Measurements from ENCODE around the gene KRTAP11-1. TPM values are rescaled to one million over a fixed set of nuclear protein-coding genes. Genes with fewer than 3 reads are reported as not detected.

Gene KRTAP11-1
- total and polyA plus RNA-seq, 2 donors (not counting 1 experiment from before 2014, with no cell fraction given): not detected

DNA sequence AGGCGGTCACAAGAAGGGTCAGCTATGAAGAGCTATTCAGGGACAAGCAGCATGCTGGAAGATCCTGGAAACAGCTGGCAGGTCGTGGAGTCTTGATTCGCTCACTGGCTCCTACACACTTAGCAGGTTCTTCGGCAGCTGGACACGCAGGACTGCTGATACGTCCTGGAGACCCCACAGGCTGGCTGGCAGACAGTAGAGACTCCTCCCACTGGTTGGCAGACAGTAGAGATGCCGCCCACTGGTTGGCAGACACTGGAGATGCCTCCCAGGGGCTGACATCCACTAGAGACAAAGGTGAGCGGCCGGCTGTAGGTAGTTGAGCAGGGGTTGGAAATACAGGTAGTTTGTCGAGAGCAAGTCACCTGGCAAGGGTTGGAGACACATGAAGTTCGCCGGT lies 466 bp downstream of the KRTAP11-1 start:
- H2AFZ ChIP-seq (ENCODE audit: low read length): no peak overlapping the region
- H3K27ac ChIP-seq (ENCODE audit: insufficient read depth, low read length): no peak overlapping the region
- H3K9ac ChIP-seq (ENCODE audit: insufficient read depth, low read length): no peak overlapping the region
- H3K4me1 ChIP-seq (ENCODE audit: control insufficient read depth, extremely low read depth, insufficient read depth, low read length): no peaks in the 10 kb centered on the region
- no peaks in the 10 kb centered on the region for H4K20me1 ChIP-seq (ENCODE audit: control insufficient read depth, extremely low read depth, insufficient read depth, low read length)
- no peak overlapping the region for H3K4me3 ChIP-seq (replicated peaks in 1 of 4; ENCODE audit: control extremely low read depth in 1 of 4, insufficient read depth in 1 of 4, low read depth in 3 of 4, low read length in 4 of 4)
- TF ChIP-seq, protein P1, sequence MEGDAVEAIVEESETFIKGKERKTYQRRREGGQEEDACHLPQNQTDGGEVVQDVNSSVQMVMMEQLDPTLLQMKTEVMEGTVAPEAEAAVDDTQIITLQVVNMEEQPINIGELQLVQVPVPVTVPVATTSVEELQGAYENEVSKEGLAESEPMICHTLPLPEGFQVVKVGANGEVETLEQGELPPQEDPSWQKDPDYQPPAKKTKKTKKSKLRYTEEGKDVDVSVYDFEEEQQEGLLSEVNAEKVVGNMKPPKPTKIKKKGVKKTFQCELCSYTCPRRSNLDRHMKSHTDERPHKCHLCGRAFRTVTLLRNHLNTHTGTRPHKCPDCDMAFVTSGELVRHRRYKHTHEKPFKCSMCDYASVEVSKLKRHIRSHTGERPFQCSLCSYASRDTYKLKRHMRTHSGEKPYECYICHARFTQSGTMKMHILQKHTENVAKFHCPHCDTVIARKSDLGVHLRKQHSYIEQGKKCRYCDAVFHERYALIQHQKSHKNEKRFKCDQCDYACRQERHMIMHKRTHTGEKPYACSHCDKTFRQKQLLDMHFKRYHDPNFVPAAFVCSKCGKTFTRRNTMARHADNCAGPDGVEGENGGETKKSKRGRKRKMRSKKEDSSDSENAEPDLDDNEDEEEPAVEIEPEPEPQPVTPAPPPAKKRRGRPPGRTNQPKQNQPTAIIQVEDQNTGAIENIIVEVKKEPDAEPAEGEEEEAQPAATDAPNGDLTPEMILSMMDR (conservative IDR thresholded peaks at IDR 0.05 in 1 of 2, IDR thresholded peaks at IDR 0.05 in 1 of 2; ENCODE audit: low read depth in 1 of 2, low read length in 2 of 2): no peak
- TF ChIP-seq EZH2 (IDR thresholded peaks at IDR 0.05; ENCODE audit: low read length, missing control alignments): no peak
- no peak overlapping the region for H3K4me2 ChIP-seq (ENCODE audit: extremely low read depth, insufficient read depth, low read length)
- H3K27me3 ChIP-seq (ENCODE audit: control insufficient read depth, insufficient read depth, low read length): no peaks in the 10 kb centered on the region
- no peak for DNase-seq (ENCODE audit: low read depth in 2 of 2)
- no peaks in the 10 kb centered on the region for H3K79me2 ChIP-seq (ENCODE audit: control insufficient read depth, insufficient read depth, low read length)
- H3K36me3 ChIP-seq (ENCODE audit: control insufficient read depth, insufficient read depth, low read length): no peaks in the 10 kb centered on the region
- no peaks in the 10 kb centered on the region for H3K9me3 ChIP-seq (ENCODE audit: control insufficient read depth, insufficient read depth, low read depth, low read length)

DNA sequence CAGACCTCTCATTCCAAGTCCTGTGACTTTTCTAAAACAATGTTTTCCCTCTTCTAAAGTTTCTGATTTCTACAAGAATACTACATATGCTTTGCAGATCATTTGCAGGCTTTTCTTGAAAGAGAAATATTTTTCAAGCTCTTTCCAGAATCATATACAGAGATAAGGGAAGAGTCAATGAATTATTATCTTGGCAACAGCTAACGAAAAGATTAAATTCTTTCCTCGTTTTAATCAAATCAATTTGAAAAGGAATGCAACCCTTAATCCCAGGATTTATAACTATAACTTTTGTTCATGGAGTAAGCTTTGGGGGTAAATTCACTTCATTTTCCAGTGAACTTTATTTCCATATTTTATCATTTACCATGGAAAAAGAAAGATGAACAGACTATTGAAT lies 6.9 kb downstream of the KRTAP11-1 start:
- H3K27me3 ChIP-seq (ENCODE audit: control insufficient read depth, insufficient read depth, low read length): no peaks in the 10 kb centered on the region
- no peak overlapping the region for H3K9ac ChIP-seq (ENCODE audit: insufficient read depth, low read length)
- H3K27ac ChIP-seq (ENCODE audit: insufficient read depth, low read length): no peak overlapping the region
- no peaks in the 10 kb centered on the region for H4K20me1 ChIP-seq (ENCODE audit: control insufficient read depth, extremely low read depth, insufficient read depth, low read length)
- no peak overlapping the region for H2AFZ ChIP-seq (ENCODE audit: low read length)
- no peaks in the 10 kb centered on the region for H3K4me1 ChIP-seq (ENCODE audit: control insufficient read depth, extremely low read depth, insufficient read depth, low read length)
- TF ChIP-seq EZH2 (IDR thresholded peaks at IDR 0.05; ENCODE audit: low read length, missing control alignments): no peak
- TF ChIP-seq, protein P1 (conservative IDR thresholded peaks at IDR 0.05 in 1 of 2, IDR thresholded peaks at IDR 0.05 in 1 of 2; ENCODE audit: low read depth in 1 of 2, low read length in 2 of 2): no peak
- H3K4me3 ChIP-seq (replicated peaks in 1 of 4; ENCODE audit: control extremely low read depth in 1 of 4, insufficient read depth in 1 of 4, low read depth in 3 of 4, low read length in 4 of 4): no peak overlapping the region
- no peak overlapping the region for H3K4me2 ChIP-seq (ENCODE audit: extremely low read depth, insufficient read depth, low read length)
- no peak for DNase-seq (ENCODE audit: low read depth in 2 of 2)
- H3K36me3 ChIP-seq (ENCODE audit: control insufficient read depth, insufficient read depth, low read length): no peaks in the 10 kb centered on the region
- no peaks in the 10 kb centered on the region for H3K79me2 ChIP-seq (ENCODE audit: control insufficient read depth, insufficient read depth, low read length)
- H3K9me3 ChIP-seq (ENCODE audit: control insufficient read depth, insufficient read depth, low read depth, low read length): no peaks in the 10 kb centered on the region

DNA sequence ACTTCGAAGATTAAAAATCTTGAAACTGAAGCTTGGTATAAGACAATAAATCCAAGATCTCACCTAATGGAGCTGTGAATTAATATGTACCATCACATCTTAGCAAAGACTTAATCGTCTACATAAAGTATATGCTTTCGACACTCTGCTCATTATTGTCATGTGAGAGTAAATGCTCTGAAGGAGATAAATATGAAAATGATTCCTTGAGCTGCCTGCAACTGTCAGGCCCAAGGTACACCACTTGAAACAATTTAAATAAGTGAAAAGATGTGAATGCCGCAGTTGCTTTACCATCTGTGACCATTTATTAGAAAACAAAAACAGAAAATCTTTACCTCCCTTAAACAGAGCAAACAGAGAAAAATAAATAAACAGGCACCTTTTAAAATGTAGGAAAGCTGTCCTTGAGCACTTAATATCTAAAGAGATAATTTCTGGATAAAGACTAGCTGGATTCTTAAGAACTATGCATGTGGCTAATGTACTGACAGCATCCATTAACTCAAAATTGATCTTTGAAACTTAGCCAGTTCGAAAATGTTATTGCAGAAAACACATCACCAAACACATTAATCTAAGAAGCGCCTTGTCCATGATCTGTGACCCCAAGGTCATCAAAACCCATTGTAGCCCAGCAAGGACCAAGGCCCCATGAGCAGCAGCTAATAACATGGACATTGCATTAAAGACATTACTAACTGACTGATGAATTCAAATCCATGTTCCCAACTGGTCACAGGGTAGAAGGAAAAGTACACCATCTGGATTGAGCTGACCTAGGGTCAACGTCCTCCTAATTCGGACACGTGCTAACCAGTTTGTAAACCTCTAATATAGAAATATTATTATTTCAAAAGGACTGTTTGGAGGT lies 33.5 kb downstream of the KRTAP11-1 start:
- DNase-seq (ENCODE audit: low read depth in 2 of 2): no peak
- H2AFZ ChIP-seq (ENCODE audit: low read length): no peak overlapping the region
- H3K9me3 ChIP-seq (ENCODE audit: control insufficient read depth, insufficient read depth, low read depth, low read length): no peaks in the 10 kb centered on the region
- no peaks in the 10 kb centered on the region for H3K4me1 ChIP-seq (ENCODE audit: control insufficient read depth, extremely low read depth, insufficient read depth, low read length)
- no peaks in the 10 kb centered on the region for H4K20me1 ChIP-seq (ENCODE audit: control insufficient read depth, extremely low read depth, insufficient read depth, low read length)
- H3K27ac ChIP-seq (ENCODE audit: insufficient read depth, low read length): no peak overlapping the region
- no peaks in the 10 kb centered on the region for H3K79me2 ChIP-seq (ENCODE audit: control insufficient read depth, insufficient read depth, low read length)
- no peak overlapping the region for H3K4me3 ChIP-seq (replicated peaks in 1 of 4; ENCODE audit: control extremely low read depth in 1 of 4, insufficient read depth in 1 of 4, low read depth in 3 of 4, low read length in 4 of 4)
- TF ChIP-seq EZH2 (IDR thresholded peaks at IDR 0.05; ENCODE audit: low read length, missing control alignments): no peak
- TF ChIP-seq, protein P1 (conservative IDR thresholded peaks at IDR 0.05 in 1 of 2, IDR thresholded peaks at IDR 0.05 in 1 of 2; ENCODE audit: low read depth in 1 of 2, low read length in 2 of 2): no peak
- H3K27me3 ChIP-seq (ENCODE audit: control insufficient read depth, insufficient read depth, low read length): no peaks in the 10 kb centered on the region
- no peaks in the 10 kb centered on the region for H3K36me3 ChIP-seq (ENCODE audit: control insufficient read depth, insufficient read depth, low read length)
- H3K4me2 ChIP-seq (ENCODE audit: extremely low read depth, insufficient read depth, low read length): no peak overlapping the region
- H3K9ac ChIP-seq (ENCODE audit: insufficient read depth, low read length): no peak overlapping the region

Measured in fibroblast of lung (primary cell).